ENCODE measurements around the gene PMPCA. TPM values are rescaled to one million over a fixed set of nuclear protein-coding genes. Genes with fewer than 3 reads are reported as not detected.

PMPCA gene
- total RNA-seq, 1 donor from 2014 or later, result 80.9 TPM

GRCh38 chr9:136441681-136442245, 31.3 kb downstream of the PMPCA start:
- Histone ChIP-seq H3K27ac (replicated peaks) (no peak overlapping the region), H3K9me3 (replicated peaks) (no peaks in the 10 kb centered on the region), H3K27me3 (ENCODE audit: low read depth) (no peaks in the 10 kb centered on the region), H3K4me3 (no peak overlapping the region), H3K4me1 (peaks cover 39% of the 10 kb centered on the region), H3K36me3 (peaks cover 61% of the 10 kb centered on the region)
- no peak for TF ChIP-seq CTCF (IDR thresholded peaks at IDR 0.05; ENCODE audit: borderline replicate concordance)
- no peak for DNase-seq
- intact Hi-C loops (cut with micrococcal nuclease), result no loop called here

GRCh38 chr9:136442265-136442664, 31.8 kb downstream of the PMPCA start:
- intact Hi-C loops (cut with micrococcal nuclease), result no loop called here
- Histone ChIP-seq H3K27ac (replicated peaks) (no peak overlapping the region), H3K9me3 (replicated peaks) (no peaks in the 10 kb centered on the region), H3K27me3 (ENCODE audit: low read depth) (no peaks in the 10 kb centered on the region), H3K4me1 (peaks cover 34% of the 10 kb centered on the region), H3K36me3 (peaks cover 66% of the 10 kb centered on the region), H3K4me3 (no peak overlapping the region)
- TF ChIP-seq CTCF (IDR thresholded peaks at IDR 0.05; ENCODE audit: borderline replicate concordance), result no peak
- DNase-seq, result no peak

GRCh38 chr9:136443087-136443486, 32.6 kb downstream of the PMPCA start:
- Histone ChIP-seq H3K27me3 (ENCODE audit: low read depth) (no peaks in the 10 kb centered on the region), H3K4me3 (no peak overlapping the region), H3K9me3 (replicated peaks) (no peaks in the 10 kb centered on the region), H3K27ac (replicated peaks) (no peak overlapping the region), H3K36me3 (peaks cover 74% of the 10 kb centered on the region), H3K4me1 (peaks cover 26% of the 10 kb centered on the region)
- TF ChIP-seq CTCF (IDR thresholded peaks at IDR 0.05; ENCODE audit: borderline replicate concordance), result no peak
- no peak for DNase-seq
- intact Hi-C loops (cut with micrococcal nuclease), result no loop called here

GRCh38 chr9:136443687-136444086, 33.2 kb downstream of the PMPCA start:
- no peak for TF ChIP-seq CTCF (IDR thresholded peaks at IDR 0.05; ENCODE audit: borderline replicate concordance)
- intact Hi-C loops (cut with micrococcal nuclease), result no loop called here
- no peak for DNase-seq

GRCh38 chr9:136444102-136444501, 33.6 kb downstream of the PMPCA start:
- H3K4me1 ChIP-seq, result peaks cover 16% of the 10 kb centered on the region
- peaks cover 80% of the 10 kb centered on the region for H3K36me3 ChIP-seq
- H3K27me3 ChIP-seq (ENCODE audit: low read depth), result no peaks in the 10 kb centered on the region
- H3K4me3 ChIP-seq, result no peak overlapping the region
- no peak overlapping the region for H3K27ac ChIP-seq (replicated peaks)
- intact Hi-C loops (cut with micrococcal nuclease), result no loop called here
- TF ChIP-seq CTCF (IDR thresholded peaks at IDR 0.05; ENCODE audit: borderline replicate concordance), result no peak
- no peaks in the 10 kb centered on the region for H3K9me3 ChIP-seq (replicated peaks)
- DNase-seq, result no peak

More at GRCh38 chr9:136443687-136444086, 33.2 kb downstream of the PMPCA start:
- peaks cover 20% of the 10 kb centered on the region for H3K4me1 ChIP-seq
- H3K9me3 ChIP-seq (replicated peaks), result no peaks in the 10 kb centered on the region
- no peak overlapping the region for H3K4me3 ChIP-seq
- no peaks in the 10 kb centered on the region for H3K27me3 ChIP-seq (ENCODE audit: low read depth)
- no peak overlapping the region for H3K27ac ChIP-seq (replicated peaks)
- peaks cover 75% of the 10 kb centered on the region for H3K36me3 ChIP-seq
